Measurements from ENCODE around the gene C19orf47. TPM values are rescaled to one million over a fixed set of nuclear protein-coding genes. Genes with fewer than 3 reads are reported as not detected.

The C19orf47 gene
- total and polyA plus RNA-seq, 8 donors, result 10.4 to 21.7 (median 14.5) TPM

DNA sequence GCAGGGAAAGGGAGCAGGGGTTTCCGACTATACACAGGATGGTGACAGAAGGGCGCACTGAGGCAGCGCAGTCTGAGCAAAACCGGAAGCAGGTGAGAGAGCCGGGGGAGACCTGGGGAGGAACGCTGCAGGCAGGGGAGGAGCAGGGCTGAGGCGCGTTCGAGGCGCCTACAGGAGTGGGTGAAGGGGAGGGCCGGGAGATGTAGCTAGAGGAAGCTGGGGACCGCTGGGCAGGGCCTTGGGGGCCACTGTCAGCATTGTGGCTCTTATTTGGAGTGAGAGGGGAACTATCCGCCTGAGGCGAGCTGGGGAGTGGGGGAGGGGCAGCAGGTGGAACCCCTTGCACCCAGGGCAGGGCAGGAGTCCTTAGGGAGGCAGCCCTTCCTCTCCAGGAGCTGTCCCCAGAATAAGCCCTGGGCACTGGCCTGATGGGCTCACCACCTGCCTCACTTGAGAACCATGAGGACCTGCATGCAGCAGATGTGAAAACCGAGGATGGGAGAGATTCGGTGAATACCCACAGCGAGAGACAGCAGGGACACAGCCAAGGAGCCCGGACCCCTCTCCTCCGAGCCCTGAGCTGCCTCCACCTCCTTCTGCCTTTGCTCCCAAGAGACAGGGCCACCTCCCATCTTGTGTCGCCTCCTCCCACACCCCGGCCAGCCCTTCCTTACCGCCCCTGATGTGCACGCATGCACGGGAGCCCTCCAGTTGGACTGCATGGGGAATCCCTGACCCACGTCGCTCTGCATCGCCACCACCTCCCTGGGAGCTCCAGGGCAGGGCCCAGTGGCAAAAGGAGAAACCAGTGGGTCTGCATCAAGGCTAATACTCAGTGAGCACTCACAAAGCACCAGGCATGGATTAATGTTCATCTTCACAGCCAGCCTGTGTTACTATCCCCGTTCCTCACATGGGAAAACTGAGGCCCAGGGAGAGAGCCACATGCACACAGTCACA lies 73.3 kb downstream of the C19orf47 start:
- H3K4me3 ChIP-seq, result no peak overlapping the region
- ATAC-seq (no peak), DNase-seq (peak in 1 of 4 donors; percentile 46)
- TF ChIP-seq, protein P1, sequence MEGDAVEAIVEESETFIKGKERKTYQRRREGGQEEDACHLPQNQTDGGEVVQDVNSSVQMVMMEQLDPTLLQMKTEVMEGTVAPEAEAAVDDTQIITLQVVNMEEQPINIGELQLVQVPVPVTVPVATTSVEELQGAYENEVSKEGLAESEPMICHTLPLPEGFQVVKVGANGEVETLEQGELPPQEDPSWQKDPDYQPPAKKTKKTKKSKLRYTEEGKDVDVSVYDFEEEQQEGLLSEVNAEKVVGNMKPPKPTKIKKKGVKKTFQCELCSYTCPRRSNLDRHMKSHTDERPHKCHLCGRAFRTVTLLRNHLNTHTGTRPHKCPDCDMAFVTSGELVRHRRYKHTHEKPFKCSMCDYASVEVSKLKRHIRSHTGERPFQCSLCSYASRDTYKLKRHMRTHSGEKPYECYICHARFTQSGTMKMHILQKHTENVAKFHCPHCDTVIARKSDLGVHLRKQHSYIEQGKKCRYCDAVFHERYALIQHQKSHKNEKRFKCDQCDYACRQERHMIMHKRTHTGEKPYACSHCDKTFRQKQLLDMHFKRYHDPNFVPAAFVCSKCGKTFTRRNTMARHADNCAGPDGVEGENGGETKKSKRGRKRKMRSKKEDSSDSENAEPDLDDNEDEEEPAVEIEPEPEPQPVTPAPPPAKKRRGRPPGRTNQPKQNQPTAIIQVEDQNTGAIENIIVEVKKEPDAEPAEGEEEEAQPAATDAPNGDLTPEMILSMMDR (IDR thresholded peaks at IDR 0.05), result no peak
- peaks cover 12 to 47% of the 10 kb centered on the region in 2 donors for H3K4me1 ChIP-seq
- peaks cover 0 to 11% of the 10 kb centered on the region in 2 donors for H3K36me3 ChIP-seq
- intact Hi-C loops (cut with DNase I), result no loop called here
- H3K9me3 ChIP-seq, result no peaks in the 10 kb centered on the region
- H3K27me3 ChIP-seq, result no peaks in the 10 kb centered on the region
- H3K27ac ChIP-seq, result no peak overlapping the region

DNA sequence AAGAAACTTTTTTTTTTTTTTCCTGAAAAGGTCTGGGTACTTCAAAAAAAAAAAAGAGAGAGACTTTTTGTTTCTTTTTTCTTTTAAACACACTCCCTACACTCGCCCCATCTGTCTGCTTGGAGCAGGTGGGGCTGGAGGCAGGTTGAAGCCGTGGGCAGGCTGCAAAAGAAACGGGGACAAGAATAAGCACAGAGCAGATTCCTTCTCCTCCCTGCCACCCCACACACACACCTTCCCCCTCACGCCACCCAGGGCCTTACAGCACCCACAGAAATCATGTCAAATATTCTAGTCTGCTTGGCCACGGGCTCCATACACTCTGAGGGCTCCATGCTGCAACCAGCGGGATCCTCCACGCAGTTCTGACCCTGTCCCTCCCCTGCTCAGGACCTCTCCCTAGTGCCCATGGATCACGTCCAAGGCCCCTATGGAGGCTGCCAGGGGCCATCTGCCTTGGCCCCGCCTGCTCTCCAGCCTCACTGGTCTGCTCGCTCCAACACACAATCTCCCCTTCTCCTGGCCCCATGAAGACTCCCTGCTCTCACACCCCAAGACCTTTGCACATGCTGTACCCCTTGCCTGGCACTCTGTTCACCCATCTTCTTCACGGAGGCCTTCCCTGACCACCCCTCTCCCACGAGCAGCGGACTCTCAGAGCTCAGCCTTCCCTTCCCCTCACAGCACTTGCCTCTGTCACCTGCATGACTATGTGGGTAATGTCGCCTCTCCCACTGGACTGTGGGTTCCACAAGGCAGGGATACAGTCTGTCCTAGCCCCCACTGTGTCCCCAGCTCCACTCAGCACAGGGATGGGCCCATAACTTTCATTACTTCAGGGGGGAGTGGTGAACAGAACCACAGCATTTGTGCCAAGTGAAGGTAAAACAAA lies 74.5 kb downstream of the C19orf47 start:
- intact Hi-C loops (cut with DNase I), result no loop called here
- DNase-seq (no peak), ATAC-seq (no peak)
- no peaks in the 10 kb centered on the region for H3K27me3 ChIP-seq
- peaks cover 6 to 36% of the 10 kb centered on the region in 2 donors for H3K4me1 ChIP-seq
- no peaks in the 10 kb centered on the region for H3K9me3 ChIP-seq
- peaks cover 0 to 12% of the 10 kb centered on the region in 2 donors for H3K36me3 ChIP-seq
- no peak overlapping the region for H3K4me3 ChIP-seq
- H3K27ac ChIP-seq, result no peak overlapping the region
- TF ChIP-seq, protein P1 (IDR thresholded peaks at IDR 0.05), result no peak

DNA sequence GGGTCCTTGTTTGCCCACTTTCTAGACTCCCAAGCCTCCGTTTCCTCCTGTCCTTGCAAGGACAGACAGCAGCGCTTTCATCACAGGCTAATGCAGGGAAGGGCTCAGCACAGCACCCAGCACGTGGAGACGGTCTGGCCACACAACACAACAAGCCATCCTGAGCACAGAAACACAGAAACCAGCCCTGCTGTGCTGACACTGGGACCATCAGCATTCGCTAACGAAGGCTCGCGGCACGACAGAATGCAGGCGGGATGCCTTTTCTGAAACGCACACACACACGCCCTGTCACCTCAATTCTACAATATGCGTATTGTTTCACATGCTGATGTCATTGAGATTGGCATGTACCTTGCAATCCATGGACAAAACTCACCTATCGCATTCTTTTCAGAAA lies 75.9 kb downstream of the C19orf47 start:
- H3K9me3 ChIP-seq, result no peaks in the 10 kb centered on the region
- H3K36me3 ChIP-seq, result peaks cover 0 to 18% of the 10 kb centered on the region in 2 donors
- intact Hi-C loops (cut with DNase I), result no loop called here
- no peak for ATAC-seq
- peaks cover 0 to 30% of the 10 kb centered on the region in 2 donors for H3K4me1 ChIP-seq
- peak in 1 of 4 donors; percentile 42 for DNase-seq
- H3K27me3 ChIP-seq, result no peaks in the 10 kb centered on the region
- TF ChIP-seq, protein P1 (IDR thresholded peaks at IDR 0.05), result no peak
- no peak overlapping the region for H3K27ac ChIP-seq
- no peak overlapping the region for H3K4me3 ChIP-seq

DNA sequence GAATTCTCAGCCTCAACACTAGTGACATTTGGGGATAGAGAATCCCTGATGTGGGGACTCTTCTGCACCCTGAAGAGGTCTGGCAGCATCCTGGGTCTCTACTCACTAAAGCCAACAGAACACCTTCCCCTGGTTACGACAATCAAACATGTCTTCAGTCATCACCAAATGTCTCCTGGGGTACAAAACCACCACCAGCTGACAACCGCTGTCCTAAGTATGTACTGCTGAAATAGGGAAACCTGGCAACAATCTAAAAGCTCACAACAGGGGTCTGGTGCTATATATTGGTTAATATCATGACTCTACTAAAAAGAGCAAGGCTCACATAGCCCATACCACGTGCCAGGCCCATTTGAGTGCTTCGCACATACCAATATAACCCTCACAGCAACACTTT lies 76.5 kb downstream of the C19orf47 start:
- DNase-seq, result no peak
- Histone ChIP-seq H3K4me3 (no peak overlapping the region), H3K36me3 (peaks cover 0 to 18% of the 10 kb centered on the region in 2 donors), H3K4me1 (peaks cover 0 to 30% of the 10 kb centered on the region in 2 donors), H3K9me3 (no peaks in the 10 kb centered on the region), H3K27ac (no peak overlapping the region), H3K27me3 (no peaks in the 10 kb centered on the region)
- intact Hi-C loops (cut with DNase I), result no loop called here
- ATAC-seq, result no peak
- TF ChIP-seq, protein P1 (IDR thresholded peaks at IDR 0.05), result no peak
